Measurements from ENCODE around the gene ONECUT2.

DNA sequence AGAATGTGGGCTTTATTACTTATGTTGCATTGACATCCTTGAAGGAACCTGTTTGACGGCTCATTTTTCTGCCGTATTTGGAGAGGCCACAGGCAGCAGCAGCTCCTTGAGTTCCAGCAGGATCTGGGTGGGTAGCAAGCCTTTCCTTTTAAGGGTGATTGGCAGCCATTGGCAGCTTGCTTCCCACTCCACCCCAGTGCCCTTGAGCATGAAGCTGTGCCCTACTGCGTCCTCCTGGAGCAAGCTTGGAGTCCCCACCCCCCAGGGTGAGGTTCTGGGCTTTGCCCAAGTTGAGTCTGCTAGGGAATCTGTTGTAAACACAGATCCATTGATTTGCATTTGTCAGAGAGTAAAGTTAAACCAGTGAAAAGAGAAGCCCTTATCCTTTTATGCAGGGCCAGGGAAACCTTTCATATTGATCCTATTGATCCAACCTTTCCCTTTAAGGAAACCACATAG, 9.2 kb downstream of the ONECUT2 start:
- no peak for TF ChIP-seq NFYB (IDR thresholded peaks at IDR 0.05; ENCODE audit: extremely low read depth, insufficient read length)
- TF ChIP-seq HNRNPUL1 (IDR thresholded peaks at IDR 0.05; ENCODE audit: low read length) = no peak
- TF ChIP-seq USF2 (CRISPR knock-in tag; IDR thresholded peaks at IDR 0.05) = no peak
- no peak for TF ChIP-seq CTCF (IDR thresholded peaks at IDR 0.05 in 2 of 3, conservative IDR thresholded peaks at IDR 0.05 in 1 of 3; ENCODE audit: insufficient read depth in 2 of 3, low read depth in 1 of 3, low read length in 3 of 3)
- no peak for TF ChIP-seq GTF2F1 (IDR thresholded peaks at IDR 0.05; ENCODE audit: low read depth, low read length)
- TF ChIP-seq POLR2A (conservative IDR thresholded peaks at IDR 0.05) = no peak
- TF ChIP-seq HCFC1 (IDR thresholded peaks at IDR 0.05; ENCODE audit: low read depth, low read length) = no peak
- TF ChIP-seq SIX5 (IDR thresholded peaks at IDR 0.05; ENCODE audit: borderline replicate concordance in 1 of 2, insufficient read depth in 1 of 2, low read depth in 1 of 2, low read length in 2 of 2) = no peak
- TF ChIP-seq SP2 (IDR thresholded peaks at IDR 0.05; ENCODE audit: extremely low read depth, low read depth, low read length, poor library complexity, severe bottlenecking) = no peak
